HG02571 (cell line): ENCODE results near the gene HECTD1.
"Not testable (repeated sequence)": the region's sequence is repeated elsewhere in the genome, so short reads cannot be mapped to it uniquely, and the experiment has no call there.

Source experiments
- ATAC-seq: cut with Tn5 transposase; IDR thresholded peaks from one replicate; pipeline ENCODE4 v1.9.1; 2021; ENCODE audit warnings: mild to moderate bottlenecking, moderate library complexity; ENCODE audit not compliant: unreplicated experiment

Gene HECTD1

DNA sequence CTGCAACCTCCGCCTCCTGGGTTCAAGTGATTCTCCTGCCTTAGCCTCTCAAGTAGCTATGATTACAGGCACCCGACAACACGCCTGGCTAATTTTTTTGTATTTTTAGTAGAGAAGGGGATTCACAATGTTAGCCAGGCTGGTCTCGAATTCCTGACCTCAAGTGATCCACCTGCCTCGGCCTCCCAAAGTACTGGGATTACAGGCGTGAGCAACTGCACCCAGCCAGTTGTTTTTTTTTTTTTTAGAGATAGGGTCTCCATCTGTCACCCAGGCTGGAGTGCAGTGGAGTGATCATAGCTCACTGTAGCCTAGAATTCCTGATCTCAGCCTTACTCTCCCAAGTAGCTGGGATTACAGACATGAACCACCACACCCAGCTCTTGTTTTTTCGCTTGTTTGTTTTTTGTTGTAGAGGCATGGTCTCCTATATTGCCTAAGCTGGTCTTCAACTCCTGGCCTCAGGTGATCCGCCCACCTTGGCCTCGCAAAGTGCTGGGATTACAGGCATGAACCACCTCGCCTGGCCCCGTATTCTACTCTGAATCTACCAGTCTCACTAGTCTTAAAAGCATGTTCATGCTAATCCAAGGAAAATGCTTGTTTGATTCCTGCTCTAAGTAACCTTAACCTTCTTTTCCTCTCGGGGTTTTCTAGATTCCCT, 149.8 kb downstream of the HECTD1 start:
- ATAC-seq = no peak

- no peak for ATAC-seq
Measured at GRCh38 chr14:31057035-31057434, 150.6 kb downstream of the HECTD1 start.

DNA sequence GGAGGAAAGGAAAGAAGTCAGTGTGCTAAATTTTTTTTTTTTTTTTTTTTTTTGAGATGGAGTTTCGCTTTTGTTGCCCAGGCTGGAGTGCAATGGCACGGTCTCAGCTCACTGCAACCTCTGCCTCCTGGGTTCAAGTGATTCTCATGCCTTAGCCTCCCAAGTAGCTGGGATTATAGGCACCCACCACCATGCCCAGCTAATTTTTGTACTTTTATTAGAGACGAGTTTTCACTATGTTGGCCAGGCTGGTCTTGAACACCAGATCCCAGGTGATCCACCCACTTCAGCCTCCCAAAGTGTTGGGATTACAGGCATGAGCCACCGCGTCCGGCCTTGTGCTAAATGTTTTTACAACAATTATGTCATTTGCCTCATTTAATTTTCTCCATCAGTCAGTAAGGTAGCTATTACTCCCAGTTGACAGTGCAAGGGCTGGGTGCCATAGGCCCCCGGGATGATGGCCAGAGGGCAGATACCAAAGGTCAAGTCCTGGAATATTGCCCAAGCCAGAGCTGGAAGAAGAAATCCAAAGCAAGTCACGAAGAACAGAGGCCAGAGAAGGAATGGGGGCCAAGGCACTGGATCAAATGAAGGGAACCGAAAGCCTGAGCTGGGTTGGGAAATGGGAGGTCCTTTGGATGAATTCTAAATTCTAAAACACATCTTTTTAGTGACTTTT, 154.5 kb downstream of the HECTD1 start:
- not testable (repeated sequence) for ATAC-seq

DNA sequence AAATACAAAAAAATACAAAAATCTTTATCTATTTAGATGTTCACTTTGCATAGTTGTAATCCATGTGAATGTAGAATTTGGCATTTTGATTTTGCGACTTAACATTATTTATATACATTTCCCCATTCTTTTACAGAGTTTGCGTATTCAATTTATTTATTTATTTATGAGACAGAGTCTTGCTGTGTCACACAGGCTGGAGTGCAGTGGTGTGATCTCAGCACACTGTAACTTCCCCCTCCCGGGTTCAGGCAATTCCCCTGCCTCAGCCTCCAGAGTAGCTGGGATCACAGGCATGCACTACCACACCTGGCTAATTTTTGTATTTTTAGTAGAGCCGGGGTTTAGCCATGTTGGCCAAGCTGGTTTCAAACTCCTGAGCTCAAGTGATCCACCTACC, 156.1 kb downstream of the HECTD1 start:
- ATAC-seq = no peak

GRCh38 chr14:31051023-31051422, 156.6 kb downstream of the HECTD1 start:
- no peak for ATAC-seq
